Brain microvascular endothelial cell (primary cell): ENCODE results near the gene SMOC2.

ENCODE experiments used
- DNase-seq: peaks from one replicate; pipeline ENCODE4 v3.0.0-alpha.2; 2020
- H3K27ac ChIP-seq: fragments of 250-450 bp; sonication (Bioruptor Pico); 2 replicates; pipeline ENCODE4 v1.5.1; 2020; ENCODE audit warnings: mild to moderate bottlenecking, moderate library complexity
- H3K27me3 ChIP-seq: fragments of 250-450 bp; sonication (Bioruptor Pico); replicated peaks from 2 replicates; pipeline ENCODE4 v1.5.1; 2020; ENCODE audit warnings: mild to moderate bottlenecking
- H3K36me3 ChIP-seq: fragments of 250-450 bp; sonication (Bioruptor Pico); replicated peaks from 2 replicates; pipeline ENCODE4 v1.5.1; 2020; ENCODE audit warnings: mild to moderate bottlenecking
- H3K4me3 ChIP-seq: 2 replicates; pipeline ENCODE4 v1.5.1; 2011; ENCODE audit warnings: low read depth, mild to moderate bottlenecking, control low read depth, low read length, moderate library complexity
- CTCF ChIP-seq: IDR thresholded peaks from 2 replicates; pipeline ENCODE4 v1.5.1; 2011; ENCODE audit warnings: low read depth, mild to moderate bottlenecking, moderate library complexity, low read length, control low read depth, inconsistent platforms; ENCODE audit errors: missing control alignments
- in situ Hi-C: cut with HindIII; loops from 2 replicates; pipeline ENCODE4 v1.10.0; 2017; ENCODE audit warnings: low sequenced_read_pairs, low pct_ligation_motif_present

Gene SMOC2

GRCh38 chr6:168660400-168660945 lies 219.5 kb downstream of the SMOC2 start:
- Histone ChIP-seq H3K36me3 (no peaks in the 10 kb centered on the region), H3K4me3 (no peak overlapping the region), H3K27me3 (no peaks in the 10 kb centered on the region), H3K27ac (no peak overlapping the region)
- DNase-seq: no peak
- TF ChIP-seq CTCF: no peak
- in situ Hi-C loops: no loop called here

GRCh38 chr6:168662301-168662936 lies 221.4 kb downstream of the SMOC2 start:
- H3K36me3 ChIP-seq: no peaks in the 10 kb centered on the region
- in situ Hi-C loops: no loop called here
- TF ChIP-seq CTCF: no peak
- no peak overlapping the region for H3K27ac ChIP-seq
- no peaks in the 10 kb centered on the region for H3K27me3 ChIP-seq
- no peak for DNase-seq
- H3K4me3 ChIP-seq: no peak overlapping the region

- no peak overlapping the region for H3K4me3 ChIP-seq
Observed at GRCh38 chr6:168663041-168663440, 222.1 kb downstream of the SMOC2 start.

GRCh38 chr6:168664956-168665355 lies 224.0 kb downstream of the SMOC2 start:
- no peak for TF ChIP-seq CTCF
- Histone ChIP-seq H3K4me3 (no peak overlapping the region), H3K27me3 (no peaks in the 10 kb centered on the region), H3K36me3 (no peaks in the 10 kb centered on the region), H3K27ac (no peak overlapping the region)
- in situ Hi-C loops: no loop called here
- DNase-seq: no peak

More at GRCh38 chr6:168663041-168663440, 222.1 kb downstream of the SMOC2 start:
- no peak for DNase-seq
- Histone ChIP-seq H3K36me3 (no peaks in the 10 kb centered on the region), H3K27ac (no peak overlapping the region), H3K27me3 (no peaks in the 10 kb centered on the region)
- TF ChIP-seq CTCF: no peak
- in situ Hi-C loops: no loop called here

GRCh38 chr6:168666170-168666569 lies 225.2 kb downstream of the SMOC2 start:
- Histone ChIP-seq H3K4me3 (no peak overlapping the region), H3K27ac (no peak overlapping the region), H3K27me3 (no peaks in the 10 kb centered on the region), H3K36me3 (no peaks in the 10 kb centered on the region)
- in situ Hi-C loops: no loop called here
- no peak for DNase-seq
- TF ChIP-seq CTCF: no peak
